HCT116 (cell line): ENCODE measurements around the gene CDC42BPB. TPM values are rescaled to one million over a fixed set of nuclear protein-coding genes. Genes with fewer than 3 reads are reported as not detected.

Source experiments
- ATAC-seq: fragments of 200-7000 bp; cut with Tn5 transposase; 2 replicates; pipeline ENCODE4 v1.9.1; 2020; ENCODE audit warnings: mild to moderate bottlenecking, moderate library complexity
- BruUV-seq: library from RNA; stranded (reverse); fragments of 400-500 nt; replicated peaks from 2 replicates; lab custom pipeline; 2021; lab: Mats Ljungman, UMichigan
- CTCF ChIA-PET: fragments of 300-600 bp; sonication (Branson Sonifier 250); formaldehyde crosslinking; loops from one replicate; lab custom pipeline; 2021; ENCODE audit warnings: antibody characterized with exemption; lab: Charles Lee
- POLR2A ChIA-PET: fragments of 300-600, 350-600 bp; sonication (Branson Sonifier 250); formaldehyde crosslinking; loops from one replicate; lab custom pipeline; 2021; ENCODE audit warnings: antibody characterized with exemption; lab: Charles Lee
- RAD21 ChIA-PET, 2 experiments: fragments of 300-600 bp; sonication (Branson Sonifier 250); formaldehyde crosslinking; loops; one replicate each; lab custom pipeline; 2023; ENCODE audit warnings: low total read pairs in 2 of 2; ENCODE audit not compliant: uncharacterized antibody in 2 of 2, unreplicated experiment in 2 of 2, low non-redundant PET in 1 of 2; lab: Charles Lee
- DNase-seq: peaks from one replicate; pipeline ENCODE4 v3.0.0-alpha.2; 2010; ENCODE audit warnings: low read depth, low spot score
- H2AFZ ChIP-seq: fragments of 200-600 bp; shearing (Covaris generic), sonication (generic); 2 replicates; pipeline ENCODE4 v1.6.1; 2017; ENCODE audit warnings: low read depth, mixed run types, mixed read lengths, antibody characterized with exemption, low read length; ENCODE audit not compliant: poor library complexity, severe bottlenecking
- H3K27ac ChIP-seq: 2 replicates; pipeline ENCODE4 v1.5.1; 2012; ENCODE audit warnings: low read depth, low read length
- H3K27me3 ChIP-seq: fragments of 200-600 bp; sonication (generic); 2 replicates; pipeline ENCODE4 v1.6.1; 2016; ENCODE audit warnings: mixed run types, low read length, mixed read lengths; ENCODE audit not compliant: insufficient read depth
- H3K36me3 ChIP-seq, 2 experiments: fragments of 200-500 bp in 1 of 2; fragments of 200-600 bp in 1 of 2; sonication (Bioruptor generic) in 1 of 2; sonication (generic) in 1 of 2; 2 replicates each; pipeline versions ENCODE4 v1.5.1 to v1.6.1; 2014 to 2016; ENCODE audit warnings: low read length in 2 of 2, inconsistent platforms in 1 of 2, mixed read lengths in 1 of 2, mixed run types in 1 of 2; ENCODE audit not compliant: insufficient read depth in 2 of 2, control insufficient read depth in 1 of 2
- H3K4me1 ChIP-seq, 2 experiments: fragments of 200-600 bp in 1 of 2; sonication (generic) in 1 of 2; 2 replicates each; pipeline versions ENCODE4 v1.5.1 to v1.6.1; 2012 to 2017; ENCODE audit warnings: low read length in 2 of 2, inconsistent platforms in 1 of 2, mild to moderate bottlenecking in 1 of 2, mixed read lengths in 1 of 2, mixed run types in 1 of 2, moderate library complexity in 1 of 2; ENCODE audit not compliant: insufficient read depth in 2 of 2, control insufficient read depth in 1 of 2
- H3K4me2 ChIP-seq: fragments of 200-600 bp; sonication (generic); 2 replicates; pipeline ENCODE4 v1.6.1; 2017; ENCODE audit warnings: mixed run types, low read length, mixed read lengths
- H3K4me3 ChIP-seq, 2 experiments: fragments of 200-600 bp in 1 of 2; sonication (generic) in 1 of 2; replicated peaks in 1 of 2; 2 replicates each; pipeline ENCODE4 v1.5.1; 2011 to 2016; ENCODE audit warnings: low read length in 2 of 2, control low read depth in 1 of 2, low read depth in 1 of 2, mild to moderate bottlenecking in 1 of 2, mixed read lengths in 1 of 2, mixed run types in 1 of 2
- H3K79me2 ChIP-seq: fragments of 200-600 bp; sonication (generic); 2 replicates; pipeline ENCODE4 v1.6.1; 2017; ENCODE audit warnings: mild to moderate bottlenecking, mixed run types, low read length, moderate library complexity, mixed read lengths; ENCODE audit not compliant: insufficient read depth
- H3K9ac ChIP-seq: fragments of 200-600 bp; sonication (generic); 2 replicates; pipeline ENCODE4 v1.6.1; 2016; ENCODE audit warnings: low read length, mixed read lengths
- H3K9me2 ChIP-seq: fragments of 200-600 bp; sonication (generic), shearing (Covaris generic); 2 replicates; pipeline ENCODE4 v1.6.1; 2017; ENCODE audit warnings: mixed run types, mild to moderate bottlenecking, moderate library complexity; ENCODE audit not compliant: insufficient read depth
- H3K9me3 ChIP-seq, 2 experiments: fragments of 200-500 bp in 1 of 2; fragments of 200-600 bp in 1 of 2; sonication (Bioruptor generic) in 1 of 2; sonication (generic) in 1 of 2; 2 replicates each; pipeline ENCODE4 v1.6.1; 2014 to 2017; ENCODE audit warnings: low read length in 2 of 2, mixed read lengths in 2 of 2, inconsistent platforms in 1 of 2, low read depth in 1 of 2, mild to moderate bottlenecking in 1 of 2, mixed run types in 1 of 2, moderate library complexity in 1 of 2; ENCODE audit not compliant: control insufficient read depth in 1 of 2, insufficient read depth in 1 of 2
- H4K20me1 ChIP-seq: fragments of 200-600 bp; sonication (generic), shearing (Covaris generic); 2 replicates; pipeline ENCODE4 v1.6.1; 2017; ENCODE audit warnings: mixed run types, mild to moderate bottlenecking, moderate library complexity; ENCODE audit not compliant: insufficient read depth
- ATF3 ChIP-seq: IDR thresholded peaks from 2 replicates; pipeline ENCODE4 v1.6.1; 2012
- CBX3 ChIP-seq: IDR thresholded peaks from 2 replicates; pipeline ENCODE4 v1.6.1; 2012; ENCODE audit warnings: low read depth
- CEBPB ChIP-seq: IDR thresholded peaks from 2 replicates; pipeline ENCODE4 v1.6.1; 2012; ENCODE audit warnings: low read depth
- EGR1 ChIP-seq: IDR thresholded peaks from 2 replicates; pipeline ENCODE4 v1.6.1; 2012; ENCODE audit warnings: low read depth
- ELF1 ChIP-seq: IDR thresholded peaks from 2 replicates; pipeline ENCODE4 v1.6.1; 2012; ENCODE audit warnings: low read depth, borderline replicate concordance
- EZH2phosphoT487 ChIP-seq: fragments of 200-600 bp; IDR thresholded peaks from 2 replicates; pipeline ENCODE4 v1.6.1; 2018; ENCODE audit warnings: antibody characterized with exemption, borderline replicate concordance
- FOSL1 ChIP-seq: IDR thresholded peaks from 2 replicates; pipeline ENCODE4 v1.6.1; 2012; ENCODE audit warnings: low read depth
- JUND ChIP-seq: IDR thresholded peaks from 2 replicates; pipeline ENCODE4 v1.6.1; 2012
- POLR2A ChIP-seq: IDR thresholded peaks from 2 replicates; pipeline ENCODE4 v1.7.0; 2011; ENCODE audit warnings: borderline replicate concordance; ENCODE audit not compliant: insufficient read depth, insufficient read length; ENCODE audit errors: extremely low read depth
- SRF ChIP-seq: IDR thresholded peaks from 2 replicates; pipeline ENCODE4 v1.6.1; 2012; ENCODE audit warnings: low read depth
- YY1 ChIP-seq: IDR thresholded peaks from 2 replicates; pipeline ENCODE4 v1.6.1; 2011; ENCODE audit warnings: low read length, low read depth, moderate library complexity, mild to moderate bottlenecking; ENCODE audit not compliant: insufficient replicate concordance; ENCODE audit errors: extremely low read depth
- ZFX ChIP-seq: fragments of 450-650 bp; IDR thresholded peaks from 2 replicates; pipeline ENCODE4 v1.6.1; 2017
- ZNF274 ChIP-seq: fragments of 200-500 bp; sonication (Bioruptor generic); IDR thresholded peaks from 2 replicates; pipeline ENCODE4 v1.6.1; 2014; ENCODE audit warnings: mild to moderate bottlenecking, low read depth, low read length, inconsistent platforms
- intact Hi-C: fragments of 100-400 bp; cut with micrococcal nuclease; formaldehyde crosslinking; loops from 2 replicates; pipeline ENCODE4 v1.10.0; 2022
- total RNA-seq: library from RNA; stranded (reverse); gene quantifications from one replicate; pipeline ENCODE4 v1.2.1, GENCODE V29; 2021; ENCODE audit not compliant: unreplicated experiment
- TF ChIP-seq, protein P1 (sequence below): IDR thresholded peaks from 2 replicates; pipeline ENCODE4 v1.6.1; 2011; ENCODE audit warnings: mild to moderate bottlenecking, low read length, moderate library complexity; ENCODE audit not compliant: insufficient replicate concordance; ENCODE audit errors: extremely low read depth
- TF ChIP-seq, protein P2 (sequence below): IDR thresholded peaks from 2 replicates; pipeline ENCODE4 v1.6.1; 2012; ENCODE audit warnings: low read depth
- TF ChIP-seq, protein P3 (sequence below), 3 experiments: fragments of 200-600 bp in 1 of 3; sonication (generic) in 1 of 3; IDR thresholded peaks in 2 of 3; conservative IDR thresholded peaks in 1 of 3; 2 replicates each; pipeline ENCODE4 v1.5.1; 2012 to 2017; ENCODE audit warnings: low read depth in 2 of 3, low read length in 2 of 3, antibody characterized with exemption in 1 of 3, borderline replicate concordance in 1 of 3, control low read depth in 1 of 3, mild to moderate bottlenecking in 1 of 3, mixed read lengths in 1 of 3, mixed run types in 1 of 3, moderate library complexity in 1 of 3; ENCODE audit not compliant: insufficient read depth in 1 of 3

Gene CDC42BPB
- total RNA-seq, 1 experiment from 2014 or later, result 85.6 TPM

DNA sequence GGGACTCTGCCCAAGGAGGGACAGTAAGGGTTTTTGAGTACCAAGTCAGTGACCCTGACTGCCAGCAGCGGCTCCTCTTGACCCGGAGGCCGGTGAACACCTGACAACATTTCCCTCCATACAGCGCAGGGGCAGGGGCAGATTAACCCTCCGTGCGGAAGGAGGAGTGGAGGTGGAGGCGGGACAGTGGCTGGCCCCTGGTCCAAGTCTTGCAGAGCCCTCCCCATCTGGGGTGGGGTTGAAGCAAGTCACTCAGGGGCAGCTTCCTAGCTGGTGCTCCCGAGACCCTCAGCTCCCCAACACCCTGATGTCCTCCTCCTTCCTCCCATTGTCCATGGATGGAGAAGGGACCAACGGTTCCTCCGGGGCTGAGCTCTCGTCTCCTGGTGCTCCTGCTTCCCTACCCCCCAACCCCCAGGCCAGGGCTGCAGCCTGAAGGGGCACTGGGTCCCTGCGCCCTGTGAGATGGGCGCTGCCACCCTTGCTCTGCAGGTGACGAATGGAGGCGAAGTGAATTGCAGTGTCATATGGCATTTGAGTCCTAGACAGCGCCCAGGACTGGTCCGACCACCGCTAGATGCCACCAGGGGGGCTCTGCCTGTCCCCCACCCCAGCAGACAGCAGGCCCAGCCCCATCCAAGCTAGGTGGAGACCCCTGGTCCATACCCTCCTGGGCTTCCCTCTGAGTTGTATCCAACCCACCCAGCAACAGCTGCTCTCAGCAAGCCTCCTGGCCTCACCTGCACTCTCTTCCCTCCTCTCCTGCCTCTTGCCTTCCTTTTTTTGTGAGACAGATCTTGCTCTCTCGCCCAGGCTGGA, 141.8 kb downstream of the CDC42BPB start:
- Histone ChIP-seq H3K79me2 (no peaks in the 10 kb centered on the region), H3K9me3 (no peaks in the 10 kb centered on the region), H3K27me3 (no peaks in the 10 kb centered on the region), H3K4me3 (no peak overlapping the region), H2AFZ (no peak overlapping the region), H3K27ac (no peak overlapping the region), H4K20me1 (no peaks in the 10 kb centered on the region), H3K4me1 (no peaks in the 10 kb centered on the region), H3K9me2 (no peaks in the 10 kb centered on the region), H3K4me2 (no peak overlapping the region), H3K36me3 (no peaks in the 10 kb centered on the region), H3K9ac (no peak overlapping the region)
- intact Hi-C loops, result loop anchor here (5.0 to 10.0 kb wide), 2 partner anchors 321 to 478 kb away; partner anchors contain the start of gene RCOR1
- no TSS peak for BruUV-seq
- POLR2A ChIA-PET, result no interaction called here
- RAD21 ChIA-PET, result no interaction called here
- DNase-seq (no peak), ATAC-seq (no peak)
- CTCF ChIA-PET, result interaction anchor here (2.1 kb wide), 1 partner anchor 221 kb away, joined by 11 read pairs; no protein-coding TSS in a partner anchor
- TF ChIP-seq EGR1, result no peak
- no peak for TF ChIP-seq CBX3
- TF ChIP-seq EZH2phosphoT487, result no peak
- TF ChIP-seq ZFX, result no peak
- TF ChIP-seq SRF, result no peak
- no peak for TF ChIP-seq ATF3
- TF ChIP-seq, protein P1, sequence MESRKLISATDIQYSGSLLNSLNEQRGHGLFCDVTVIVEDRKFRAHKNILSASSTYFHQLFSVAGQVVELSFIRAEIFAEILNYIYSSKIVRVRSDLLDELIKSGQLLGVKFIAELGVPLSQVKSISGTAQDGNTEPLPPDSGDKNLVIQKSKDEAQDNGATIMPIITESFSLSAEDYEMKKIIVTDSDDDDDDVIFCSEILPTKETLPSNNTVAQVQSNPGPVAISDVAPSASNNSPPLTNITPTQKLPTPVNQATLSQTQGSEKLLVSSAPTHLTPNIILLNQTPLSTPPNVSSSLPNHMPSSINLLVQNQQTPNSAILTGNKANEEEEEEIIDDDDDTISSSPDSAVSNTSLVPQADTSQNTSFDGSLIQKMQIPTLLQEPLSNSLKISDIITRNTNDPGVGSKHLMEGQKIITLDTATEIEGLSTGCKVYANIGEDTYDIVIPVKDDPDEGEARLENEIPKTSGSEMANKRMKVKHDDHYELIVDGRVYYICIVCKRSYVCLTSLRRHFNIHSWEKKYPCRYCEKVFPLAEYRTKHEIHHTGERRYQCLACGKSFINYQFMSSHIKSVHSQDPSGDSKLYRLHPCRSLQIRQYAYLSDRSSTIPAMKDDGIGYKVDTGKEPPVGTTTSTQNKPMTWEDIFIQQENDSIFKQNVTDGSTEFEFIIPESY, result no peak
- TF ChIP-seq YY1, result no peak
- TF ChIP-seq ZNF274, result no peak
- TF ChIP-seq, protein P2, sequence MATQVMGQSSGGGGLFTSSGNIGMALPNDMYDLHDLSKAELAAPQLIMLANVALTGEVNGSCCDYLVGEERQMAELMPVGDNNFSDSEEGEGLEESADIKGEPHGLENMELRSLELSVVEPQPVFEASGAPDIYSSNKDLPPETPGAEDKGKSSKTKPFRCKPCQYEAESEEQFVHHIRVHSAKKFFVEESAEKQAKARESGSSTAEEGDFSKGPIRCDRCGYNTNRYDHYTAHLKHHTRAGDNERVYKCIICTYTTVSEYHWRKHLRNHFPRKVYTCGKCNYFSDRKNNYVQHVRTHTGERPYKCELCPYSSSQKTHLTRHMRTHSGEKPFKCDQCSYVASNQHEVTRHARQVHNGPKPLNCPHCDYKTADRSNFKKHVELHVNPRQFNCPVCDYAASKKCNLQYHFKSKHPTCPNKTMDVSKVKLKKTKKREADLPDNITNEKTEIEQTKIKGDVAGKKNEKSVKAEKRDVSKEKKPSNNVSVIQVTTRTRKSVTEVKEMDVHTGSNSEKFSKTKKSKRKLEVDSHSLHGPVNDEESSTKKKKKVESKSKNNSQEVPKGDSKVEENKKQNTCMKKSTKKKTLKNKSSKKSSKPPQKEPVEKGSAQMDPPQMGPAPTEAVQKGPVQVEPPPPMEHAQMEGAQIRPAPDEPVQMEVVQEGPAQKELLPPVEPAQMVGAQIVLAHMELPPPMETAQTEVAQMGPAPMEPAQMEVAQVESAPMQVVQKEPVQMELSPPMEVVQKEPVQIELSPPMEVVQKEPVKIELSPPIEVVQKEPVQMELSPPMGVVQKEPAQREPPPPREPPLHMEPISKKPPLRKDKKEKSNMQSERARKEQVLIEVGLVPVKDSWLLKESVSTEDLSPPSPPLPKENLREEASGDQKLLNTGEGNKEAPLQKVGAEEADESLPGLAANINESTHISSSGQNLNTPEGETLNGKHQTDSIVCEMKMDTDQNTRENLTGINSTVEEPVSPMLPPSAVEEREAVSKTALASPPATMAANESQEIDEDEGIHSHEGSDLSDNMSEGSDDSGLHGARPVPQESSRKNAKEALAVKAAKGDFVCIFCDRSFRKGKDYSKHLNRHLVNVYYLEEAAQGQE, result no peak
- no peak for TF ChIP-seq JUND
- TF ChIP-seq CEBPB, result no peak
- TF ChIP-seq POLR2A, result no peak
- TF ChIP-seq, protein P3, sequence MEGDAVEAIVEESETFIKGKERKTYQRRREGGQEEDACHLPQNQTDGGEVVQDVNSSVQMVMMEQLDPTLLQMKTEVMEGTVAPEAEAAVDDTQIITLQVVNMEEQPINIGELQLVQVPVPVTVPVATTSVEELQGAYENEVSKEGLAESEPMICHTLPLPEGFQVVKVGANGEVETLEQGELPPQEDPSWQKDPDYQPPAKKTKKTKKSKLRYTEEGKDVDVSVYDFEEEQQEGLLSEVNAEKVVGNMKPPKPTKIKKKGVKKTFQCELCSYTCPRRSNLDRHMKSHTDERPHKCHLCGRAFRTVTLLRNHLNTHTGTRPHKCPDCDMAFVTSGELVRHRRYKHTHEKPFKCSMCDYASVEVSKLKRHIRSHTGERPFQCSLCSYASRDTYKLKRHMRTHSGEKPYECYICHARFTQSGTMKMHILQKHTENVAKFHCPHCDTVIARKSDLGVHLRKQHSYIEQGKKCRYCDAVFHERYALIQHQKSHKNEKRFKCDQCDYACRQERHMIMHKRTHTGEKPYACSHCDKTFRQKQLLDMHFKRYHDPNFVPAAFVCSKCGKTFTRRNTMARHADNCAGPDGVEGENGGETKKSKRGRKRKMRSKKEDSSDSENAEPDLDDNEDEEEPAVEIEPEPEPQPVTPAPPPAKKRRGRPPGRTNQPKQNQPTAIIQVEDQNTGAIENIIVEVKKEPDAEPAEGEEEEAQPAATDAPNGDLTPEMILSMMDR (IDR thresholded peaks at IDR 0.05 in 2 of 3, conservative IDR thresholded peaks at IDR 0.05 in 1 of 3; ENCODE audit: borderline replicate concordance in 1 of 3, insufficient read depth in 1 of 3, low read depth in 2 of 3, low read length in 2 of 3), result no peak
- no peak for TF ChIP-seq ELF1
- TF ChIP-seq FOSL1, result no peak
